Measurements from ENCODE around the gene HBD. TPM values are rescaled to one million over a fixed set of nuclear protein-coding genes. Genes with fewer than 3 reads are reported as not detected.

Gene HBD
- total RNA-seq, 1 experiment from 2014 or later, result not detected

- Histone ChIP-seq H3K27me3 (ENCODE audit: insufficient read depth, low read length) (no peaks in the 10 kb centered on the region), H4K20me1 (ENCODE audit: insufficient read depth) (no peaks in the 10 kb centered on the region; the same call in 1 of the 2 replicates), H3K79me2 (ENCODE audit: insufficient read depth, low read length) (no peaks in the 10 kb centered on the region), H3K27ac (ENCODE audit: low read depth, low read length) (no peak overlapping the region), H3K36me3 (ENCODE audit: control insufficient read depth in 1 of 2, insufficient read depth in 2 of 2, low read length in 2 of 2) (peaks cover 0 to 8% of the 10 kb centered on the region in 2 experiments; a peak in 1 of 4 replicates), H3K9me2 (ENCODE audit: insufficient read depth) (no peaks in the 10 kb centered on the region), H3K4me2 (ENCODE audit: low read length) (no peak overlapping the region), H2AFZ (ENCODE audit: low read depth, low read length, poor library complexity, severe bottlenecking) (no peak overlapping the region), H3K9me3 (ENCODE audit: control insufficient read depth in 1 of 2, insufficient read depth in 1 of 2, low read depth in 1 of 2, low read length in 2 of 2) (no peaks in the 10 kb centered on the region), H3K9ac (ENCODE audit: low read length) (no peak overlapping the region), H3K4me3 (replicated peaks in 1 of 2; ENCODE audit: low read depth in 1 of 2, low read length in 2 of 2) (no peak overlapping the region), H3K4me1 (ENCODE audit: control insufficient read depth in 1 of 2, insufficient read depth in 2 of 2, low read length in 2 of 2) (no peaks in the 10 kb centered on the region)
- POLR2A ChIA-PET, result no interaction called here
- ATAC-seq (no peak), DNase-seq (ENCODE audit: low read depth, low spot score) (no peak)
- RAD21 ChIA-PET (ENCODE audit: low non-redundant PET in 1 of 2, low total read pairs in 2 of 2, uncharacterized antibody in 2 of 2, unreplicated experiment in 2 of 2), result no interaction called here
- CTCF ChIA-PET, result no interaction called here
- TF ChIP-seq POLR2AphosphoS5 (IDR thresholded peaks at IDR 0.05; ENCODE audit: low read depth, low read length), result no peak
- TF ChIP-seq CTCF (IDR thresholded peaks at IDR 0.05 in 2 of 3, conservative IDR thresholded peaks at IDR 0.05 in 1 of 3; ENCODE audit: borderline replicate concordance in 1 of 3, insufficient read depth in 1 of 3, low read depth in 2 of 3, low read length in 2 of 3), result no peak
- no peak for TF ChIP-seq RAD21 (IDR thresholded peaks at IDR 0.05; ENCODE audit: low read depth)
- no peak for TF ChIP-seq EGR1 (IDR thresholded peaks at IDR 0.05; ENCODE audit: low read depth)
- no peak for TF ChIP-seq ZNF274 (IDR thresholded peaks at IDR 0.05; ENCODE audit: low read depth, low read length)
- no peak for TF ChIP-seq REST (IDR thresholded peaks at IDR 0.05; ENCODE audit: low read depth)
- intact Hi-C loops (cut with micrococcal nuclease), result no loop called here
- no TSS peak for BruUV-seq (replicated peaks)
These were observed 32.8 kb upstream of the HBD start for GRCh38 chr11:5267033-5267563.

Measured in HCT116 (cell line).